ENCODE measurements around the gene GPC6.

The GPC6 gene

GRCh38 chr13:93309886-93310523 lies 83.4 kb downstream of the GPC6 start:
- Histone ChIP-seq H3K23ac (ENCODE audit: low read length in 2 of 2) (no peak overlapping the region), H3K4me2 (ENCODE audit: low read length, poor library complexity, severe bottlenecking) (no peak overlapping the region)
- 47% methylated on average over 5 of the region's 7 CpGs for WGBS

GRCh38 chr13:93316841-93317240 lies 90.2 kb downstream of the GPC6 start:
- H3K4ac ChIP-seq (ENCODE audit: low read depth in 1 of 2, low read length in 2 of 2): no peak overlapping the region
- no peak overlapping the region for H4K8ac ChIP-seq (ENCODE audit: low read length)
- no peak overlapping the region for H2AK5ac ChIP-seq (ENCODE audit: low read length, severe bottlenecking)
- no peak overlapping the region for H2AFZ ChIP-seq (ENCODE audit: low read depth, low read length)
- H3K79me1 ChIP-seq (replicated peaks; ENCODE audit: low read length, poor library complexity, severe bottlenecking): peaks cover 10% of the 10 kb centered on the region
- no peak overlapping the region for H2BK5ac ChIP-seq (ENCODE audit: low read depth, low read length, poor library complexity, severe bottlenecking)
- no peak overlapping the region for H3K23ac ChIP-seq (ENCODE audit: low read length in 2 of 2)
- no peak overlapping the region for H3K14ac ChIP-seq (ENCODE audit: low read length in 2 of 2)
- H3K36me3 ChIP-seq (ENCODE audit: control insufficient read depth in 1 of 2, insufficient read depth in 2 of 2, low read depth in 1 of 2, low read length in 2 of 2): no peaks in the 10 kb centered on the region
- no peak overlapping the region for H2BK15ac ChIP-seq (ENCODE audit: low read depth, poor library complexity, severe bottlenecking)
- H4K91ac ChIP-seq (ENCODE audit: low read length): no peak overlapping the region
- no peak overlapping the region for H3K4me2 ChIP-seq (ENCODE audit: low read length, poor library complexity, severe bottlenecking)
- DNase-seq: no peak
- H3K9me3 ChIP-seq (ENCODE audit: control insufficient read depth, low read length): no peaks in the 10 kb centered on the region
- no peak overlapping the region for H2BK12ac ChIP-seq (ENCODE audit: low read length in 2 of 2)
- H3K27me3 ChIP-seq (ENCODE audit: control insufficient read depth in 1 of 2, insufficient read depth in 1 of 2, low read length in 2 of 2): no peaks in the 10 kb centered on the region
- no peaks in the 10 kb centered on the region for H3K4me1 ChIP-seq (ENCODE audit: control insufficient read depth, insufficient read depth, low read depth, low read length)
- WGBS: 92% methylated on average over 3 of the region's 3 CpGs
- no peak overlapping the region for H3K27ac ChIP-seq (ENCODE audit: low read length, poor library complexity, severe bottlenecking)
- H3K4me3 ChIP-seq (ENCODE audit: insufficient read depth in 1 of 2, low read depth in 1 of 2, low read length in 2 of 2): no peak overlapping the region
- H2BK120ac ChIP-seq (ENCODE audit: low read depth, low read length): no peak overlapping the region
- H3K9ac ChIP-seq (ENCODE audit: low read length): no peak overlapping the region
- H3K18ac ChIP-seq (ENCODE audit: low read depth in 1 of 2, low read length in 2 of 2): no peak overlapping the region

More at GRCh38 chr13:93309886-93310523, 83.4 kb downstream of the GPC6 start:
- H2BK12ac ChIP-seq (ENCODE audit: low read length in 2 of 2): no peak overlapping the region
- H3K9me3 ChIP-seq (ENCODE audit: control insufficient read depth, low read length): no peaks in the 10 kb centered on the region
- H3K4me3 ChIP-seq (ENCODE audit: insufficient read depth in 1 of 2, low read depth in 1 of 2, low read length in 2 of 2): no peak overlapping the region
- no peak overlapping the region for H4K91ac ChIP-seq (ENCODE audit: low read length)
- H4K8ac ChIP-seq (ENCODE audit: low read length): no peak overlapping the region
- H3K9ac ChIP-seq (ENCODE audit: low read length): peak overlapping the region; percentile 43
- no peak overlapping the region for H2AFZ ChIP-seq (ENCODE audit: low read depth, low read length)
- no peak overlapping the region for H2BK5ac ChIP-seq (ENCODE audit: low read depth, low read length, poor library complexity, severe bottlenecking)
- peaks cover 5% of the 10 kb centered on the region for H3K79me1 ChIP-seq (replicated peaks; ENCODE audit: low read length, poor library complexity, severe bottlenecking)
- peak; percentile 96 for DNase-seq
- no peak overlapping the region for H3K4ac ChIP-seq (ENCODE audit: low read depth in 1 of 2, low read length in 2 of 2)
- H2BK15ac ChIP-seq (ENCODE audit: low read depth, poor library complexity, severe bottlenecking): no peak overlapping the region
- H3K36me3 ChIP-seq (ENCODE audit: control insufficient read depth in 1 of 2, insufficient read depth in 2 of 2, low read depth in 1 of 2, low read length in 2 of 2): no peaks in the 10 kb centered on the region
- H3K4me1 ChIP-seq (ENCODE audit: control insufficient read depth, insufficient read depth, low read depth, low read length): no peaks in the 10 kb centered on the region
- H3K27me3 ChIP-seq (ENCODE audit: control insufficient read depth in 1 of 2, insufficient read depth in 1 of 2, low read length in 2 of 2): no peaks in the 10 kb centered on the region
- no peak overlapping the region for H3K14ac ChIP-seq (ENCODE audit: low read length in 2 of 2)
- no peak overlapping the region for H3K27ac ChIP-seq (ENCODE audit: low read length, poor library complexity, severe bottlenecking)
- H2AK5ac ChIP-seq (ENCODE audit: low read length, severe bottlenecking): no peak overlapping the region
- no peak overlapping the region for H2BK120ac ChIP-seq (ENCODE audit: low read depth, low read length)
- no peak overlapping the region for H3K18ac ChIP-seq (ENCODE audit: low read depth in 1 of 2, low read length in 2 of 2)

- H3K4me2 ChIP-seq (ENCODE audit: low read length, poor library complexity, severe bottlenecking): no peak overlapping the region
- H3K14ac ChIP-seq (ENCODE audit: low read length in 2 of 2): no peak overlapping the region
- no peak overlapping the region for H2BK120ac ChIP-seq (ENCODE audit: low read depth, low read length)
- peaks cover 12% of the 10 kb centered on the region for H3K79me1 ChIP-seq (replicated peaks; ENCODE audit: low read length, poor library complexity, severe bottlenecking)
- H3K18ac ChIP-seq (ENCODE audit: low read depth in 1 of 2, low read length in 2 of 2): no peak overlapping the region
- WGBS: 83% methylated on average over 3 of the region's 4 CpGs
- H2BK15ac ChIP-seq (ENCODE audit: low read depth, poor library complexity, severe bottlenecking): no peak overlapping the region
- H3K4me1 ChIP-seq (ENCODE audit: control insufficient read depth, insufficient read depth, low read depth, low read length): no peaks in the 10 kb centered on the region
- no peak overlapping the region for H3K4ac ChIP-seq (ENCODE audit: low read depth in 1 of 2, low read length in 2 of 2)
- no peak overlapping the region for H3K4me3 ChIP-seq (ENCODE audit: insufficient read depth in 1 of 2, low read depth in 1 of 2, low read length in 2 of 2)
- no peak overlapping the region for H2BK12ac ChIP-seq (ENCODE audit: low read length in 2 of 2)
- no peaks in the 10 kb centered on the region for H3K9me3 ChIP-seq (ENCODE audit: control insufficient read depth, low read length)
- no peak overlapping the region for H3K9ac ChIP-seq (ENCODE audit: low read length)
- peak; percentile 39 for DNase-seq
- H2AFZ ChIP-seq (ENCODE audit: low read depth, low read length): no peak overlapping the region
- H4K91ac ChIP-seq (ENCODE audit: low read length): no peak overlapping the region
- no peaks in the 10 kb centered on the region for H3K36me3 ChIP-seq (ENCODE audit: control insufficient read depth in 1 of 2, insufficient read depth in 2 of 2, low read depth in 1 of 2, low read length in 2 of 2)
- no peak overlapping the region for H2AK5ac ChIP-seq (ENCODE audit: low read length, severe bottlenecking)
- no peak overlapping the region for H4K8ac ChIP-seq (ENCODE audit: low read length)
- H3K23ac ChIP-seq (ENCODE audit: low read length in 2 of 2): no peak overlapping the region
- no peaks in the 10 kb centered on the region for H3K27me3 ChIP-seq (ENCODE audit: control insufficient read depth in 1 of 2, insufficient read depth in 1 of 2, low read length in 2 of 2)
- H3K27ac ChIP-seq (ENCODE audit: low read length, poor library complexity, severe bottlenecking): no peak overlapping the region
- H2BK5ac ChIP-seq (ENCODE audit: low read depth, low read length, poor library complexity, severe bottlenecking): no peak overlapping the region
Observed at GRCh38 chr13:93318534-93319254, 92.1 kb downstream of the GPC6 start.

GRCh38 chr13:93320942-93321341 lies 94.3 kb downstream of the GPC6 start:
- peak; percentile 73 for DNase-seq
- Histone ChIP-seq H3K14ac (ENCODE audit: low read length in 2 of 2) (no peak overlapping the region), H4K8ac (ENCODE audit: low read length) (no peak overlapping the region), H4K91ac (ENCODE audit: low read length) (no peak overlapping the region), H3K4me3 (ENCODE audit: insufficient read depth in 1 of 2, low read depth in 1 of 2, low read length in 2 of 2) (no peak overlapping the region), H3K27me3 (ENCODE audit: control insufficient read depth in 1 of 2, insufficient read depth in 1 of 2, low read length in 2 of 2) (no peaks in the 10 kb centered on the region), H2BK15ac (ENCODE audit: low read depth, poor library complexity, severe bottlenecking) (no peak overlapping the region), H2AFZ (ENCODE audit: low read depth, low read length) (no peak overlapping the region), H3K79me1 (replicated peaks; ENCODE audit: low read length, poor library complexity, severe bottlenecking) (peaks cover 15% of the 10 kb centered on the region), H3K18ac (ENCODE audit: low read depth in 1 of 2, low read length in 2 of 2) (no peak overlapping the region), H2BK12ac (ENCODE audit: low read length in 2 of 2) (no peak overlapping the region), H3K9me3 (ENCODE audit: control insufficient read depth, low read length) (no peaks in the 10 kb centered on the region), H2AK5ac (ENCODE audit: low read length, severe bottlenecking) (no peak overlapping the region), H2BK5ac (ENCODE audit: low read depth, low read length, poor library complexity, severe bottlenecking) (no peak overlapping the region), H2BK120ac (ENCODE audit: low read depth, low read length) (no peak overlapping the region), H3K4me1 (ENCODE audit: control insufficient read depth, insufficient read depth, low read depth, low read length) (no peaks in the 10 kb centered on the region), H3K9ac (ENCODE audit: low read length) (no peak overlapping the region), H3K23ac (ENCODE audit: low read length in 2 of 2) (no peak overlapping the region), H3K4me2 (ENCODE audit: low read length, poor library complexity, severe bottlenecking) (no peak overlapping the region), H3K27ac (ENCODE audit: low read length, poor library complexity, severe bottlenecking) (no peak overlapping the region), H3K36me3 (ENCODE audit: control insufficient read depth in 1 of 2, insufficient read depth in 2 of 2, low read depth in 1 of 2, low read length in 2 of 2) (no peaks in the 10 kb centered on the region), H3K4ac (ENCODE audit: low read depth in 1 of 2, low read length in 2 of 2) (no peak overlapping the region)
- WGBS: 28% methylated on average over 2 of the region's 3 CpGs

Measured in mesenchymal stem cell (in vitro differentiated cells and primary cell).